Esophagus muscularis mucosa (tissue), 4 donors: ENCODE data around the gene SLAIN2. TPM values are rescaled to one million over a fixed set of nuclear protein-coding genes. Genes with fewer than 3 reads are reported as not detected.

Experiments
- DNase-seq: peaks from one replicate; pipeline ENCODE4 v3.0.0-alpha.2; 2017; ENCODE audit errors: extremely low spot score
- H3K27ac ChIP-seq, 4 donors: fragments of 200-600 bp; sonication (generic); replicated peaks in 1 of 4; 1 replicate in 3 of 4; 2 replicates in 1 of 4; pipeline ENCODE4 v1.5.1; 2016 to 2019; ENCODE audit warnings: mild to moderate bottlenecking in 1 of 4
- H3K27me3 ChIP-seq, 4 donors: fragments of 200-600 bp; sonication (generic); one replicate each; pipeline versions ENCODE4 v1.5.1 to v1.6.0; 2016 to 2019
- H3K36me3 ChIP-seq, 4 donors: fragments of 200-600 bp; sonication (generic); one replicate each; pipeline ENCODE4 v1.5.1; 2016 to 2019
- H3K4me1 ChIP-seq, 4 donors: fragments of 200-600 bp; sonication (generic); one replicate each; pipeline ENCODE4 v1.5.1; 2016 to 2019
- H3K4me3 ChIP-seq, 4 donors: fragments of 200-600 bp; sonication (generic); 1 replicate in 2 of 4; 2 replicates in 2 of 4; pipeline ENCODE4 v1.5.1; 2016 to 2019; ENCODE audit warnings: mild to moderate bottlenecking in 4 of 4, moderate library complexity in 1 of 4
- H3K9me3 ChIP-seq, 4 donors: fragments of 200-600 bp; sonication (generic); 1 replicate in 3 of 4; 2 replicates in 1 of 4; pipeline ENCODE4 v1.5.1; 2016 to 2019
- CTCF ChIP-seq, 3 experiments: fragments of 200-600 bp in 2 of 3; fragments of 450-650 bp in 1 of 3; sonication (generic) in 2 of 3; IDR thresholded peaks; one replicate each; pipeline ENCODE4 v1.5.1; 2017 to 2019; ENCODE audit warnings: antibody characterized with exemption in 3 of 3, mild to moderate bottlenecking in 2 of 3, moderate library complexity in 1 of 3
- EP300 ChIP-seq: sonication (generic); formaldehyde crosslinking; IDR thresholded peaks from one replicate; pipeline ENCODE4 v1.6.1; 2017; ENCODE audit warnings: antibody characterized with exemption
- POLR2A ChIP-seq: fragments of 450-650 bp; IDR thresholded peaks from one replicate; pipeline ENCODE4 v1.6.1; 2017; ENCODE audit warnings: antibody characterized with exemption, moderate library complexity, mild to moderate bottlenecking, low read depth
- POLR2AphosphoS5 ChIP-seq, 2 donors: sonication (generic); formaldehyde crosslinking; IDR thresholded peaks; one replicate each; pipeline ENCODE4 v1.6.1; 2017; ENCODE audit warnings: antibody characterized with exemption in 2 of 2
- WGBS: methylation state at CpG from one replicate; pipeline ENCODE4 v1.1.5; 2018; 5-methylcytosine and 5-hydroxymethylcytosine counted together
- intact Hi-C: fragments of 100-400 bp; cut with DNase I; formaldehyde crosslinking; loops from one replicate; pipeline ENCODE4 v1.15.1; 2023
- total RNA-seq, 4 donors: library from RNA; depleted of rRNA; stranded (reverse); fragments of >200 nt; gene quantifications; one replicate each; pipeline versions ENCODE4 v1.1.0 to v1.2.1, GENCODE V29; 2016

Gene SLAIN2
- total RNA-seq, 4 donors from 2014 or later, result 82.5 to 165 (median 111) TPM

- intact Hi-C loops, result no loop called here
- H3K4me1 ChIP-seq, result no peaks in the 10 kb centered on the region
- no peaks in the 10 kb centered on the region for H3K27me3 ChIP-seq
- H3K36me3 ChIP-seq, result no peaks in the 10 kb centered on the region
- 94% methylated on average over 4 of the region's 4 CpGs for WGBS
- no peaks in the 10 kb centered on the region for H3K9me3 ChIP-seq
- no peak overlapping the region for H3K27ac ChIP-seq
- TF ChIP-seq POLR2AphosphoS5 (IDR thresholded peaks at IDR 0.05) (no peak), EP300 (no peak), CTCF (IDR thresholded peaks at IDR 0.05) (no peak), POLR2A (no peak)
- no peak overlapping the region for H3K4me3 ChIP-seq
- DNase-seq, result no peak
Observed at GRCh38 chr4:48299560-48299959, 41.8 kb upstream of the SLAIN2 start.

- no peak for DNase-seq
- intact Hi-C loops, result no loop called here
- Histone ChIP-seq H3K4me1 (no peaks in the 10 kb centered on the region), H3K36me3 (no peaks in the 10 kb centered on the region), H3K4me3 (no peak overlapping the region), H3K27ac (no peak overlapping the region), H3K9me3 (no peaks in the 10 kb centered on the region), H3K27me3 (no peaks in the 10 kb centered on the region)
- WGBS, result 69% methylated on average over 2 of the region's 2 CpGs
- TF ChIP-seq POLR2A (no peak), POLR2AphosphoS5 (IDR thresholded peaks at IDR 0.05) (no peak), EP300 (no peak), CTCF (IDR thresholded peaks at IDR 0.05) (no peak)
Observed at GRCh38 chr4:48300004-48300403, 41.3 kb upstream of the SLAIN2 start.

- WGBS, result 82% methylated on average over 3 of the region's 3 CpGs
- TF ChIP-seq POLR2AphosphoS5 (IDR thresholded peaks at IDR 0.05) (no peak), CTCF (IDR thresholded peaks at IDR 0.05) (no peak), POLR2A (no peak), EP300 (no peak)
- intact Hi-C loops, result no loop called here
Observed at GRCh38 chr4:48305508-48305907, 35.8 kb upstream of the SLAIN2 start.

GRCh38 chr4:48307528-48307927 is 33.8 kb upstream of the SLAIN2 start:
- 93% methylated on average over 5 of the region's 5 CpGs for WGBS
- no peaks in the 10 kb centered on the region for H3K4me1 ChIP-seq

More at GRCh38 chr4:48305508-48305907, 35.8 kb upstream of the SLAIN2 start:
- Histone ChIP-seq H3K27ac (no peak overlapping the region), H3K4me1 (no peaks in the 10 kb centered on the region), H3K36me3 (no peaks in the 10 kb centered on the region), H3K9me3 (no peaks in the 10 kb centered on the region), H3K27me3 (no peaks in the 10 kb centered on the region), H3K4me3 (no peak overlapping the region)
- DNase-seq, result no peak

More at GRCh38 chr4:48307528-48307927, 33.8 kb upstream of the SLAIN2 start:
- Histone ChIP-seq H3K9me3 (no peaks in the 10 kb centered on the region), H3K27ac (no peak overlapping the region), H3K36me3 (no peaks in the 10 kb centered on the region), H3K4me3 (no peak overlapping the region), H3K27me3 (no peaks in the 10 kb centered on the region)
- no peak for DNase-seq
- no peak for TF ChIP-seq POLR2A
- no peak for TF ChIP-seq CTCF (IDR thresholded peaks at IDR 0.05)
- no peak for TF ChIP-seq POLR2AphosphoS5 (IDR thresholded peaks at IDR 0.05)
- intact Hi-C loops, result no loop called here
